Liver (tissue), 9 donors: Measurements from ENCODE around the gene PDXK. TPM values are rescaled to one million over a fixed set of nuclear protein-coding genes. Genes with fewer than 3 reads are reported as not detected.

Source experiments
- DNase-seq: peaks from one replicate; pipeline ENCODE4 v3.0.0-alpha.2; 2017; ENCODE audit warnings: low spot score
- H3K27ac ChIP-seq, 2 donors: one replicate each; pipeline ENCODE4 v1.7.0; 2013; ENCODE audit warnings: inconsistent platforms in 2 of 2, low read length in 2 of 2, control low read depth in 1 of 2, low read depth in 1 of 2, mild to moderate bottlenecking in 1 of 2
- H3K27me3 ChIP-seq, 4 donors: one replicate each; pipeline versions ENCODE4 v1.6.1 to v1.7.0; 2013; ENCODE audit warnings: low read length in 3 of 4, inconsistent platforms in 1 of 4, mild to moderate bottlenecking in 1 of 4, moderate library complexity in 1 of 4; ENCODE audit not compliant: control insufficient read depth in 4 of 4, insufficient read depth in 4 of 4
- H3K36me3 ChIP-seq, 4 donors: one replicate each; pipeline versions ENCODE4 v1.6.1 to v1.7.0; 2013; ENCODE audit warnings: low read length in 3 of 4, mild to moderate bottlenecking in 3 of 4, low read depth in 1 of 4, moderate library complexity in 1 of 4; ENCODE audit not compliant: control insufficient read depth in 4 of 4, insufficient read depth in 3 of 4
- H3K4me1 ChIP-seq, 4 donors: one replicate each; pipeline versions ENCODE4 v1.6.1 to v1.7.0; 2013; ENCODE audit warnings: low read length in 3 of 4, mild to moderate bottlenecking in 3 of 4, moderate library complexity in 1 of 4; ENCODE audit not compliant: control insufficient read depth in 4 of 4, insufficient read depth in 4 of 4
- H3K4me3 ChIP-seq, 3 donors: one replicate each; pipeline versions ENCODE4 v1.6.1 to v1.7.0; 2013; ENCODE audit warnings: low read length in 3 of 3, control low read depth in 1 of 3, low read depth in 1 of 3, mild to moderate bottlenecking in 1 of 3
- H3K9ac ChIP-seq, 2 donors: one replicate each; pipeline ENCODE4 v1.7.0; 2013; ENCODE audit warnings: low read length in 2 of 2, mild to moderate bottlenecking in 2 of 2, moderate library complexity in 2 of 2, control low read depth in 1 of 2, low read depth in 1 of 2
- H3K9me3 ChIP-seq, 4 donors: one replicate each; pipeline versions ENCODE4 v1.6.1 to v1.7.0; 2013; ENCODE audit warnings: low read length in 3 of 4; ENCODE audit not compliant: control insufficient read depth in 4 of 4
- CTCF ChIP-seq: fragments of 150-350 bp; IDR thresholded peaks from 2 replicates; pipeline ENCODE4 v1.5.1; 2017; ENCODE audit warnings: improper control_type of control experiment, low read depth, low read length; ENCODE audit not compliant: missing input control
- EGR1 ChIP-seq, 2 donors: IDR thresholded peaks; 2 replicates each; pipeline ENCODE4 v1.6.1; 2016 to 2018; ENCODE audit warnings: antibody characterized with exemption in 2 of 2, low read depth in 2 of 2
- FOXA1 ChIP-seq: IDR thresholded peaks from 2 replicates; pipeline ENCODE4 v1.6.1; 2016; ENCODE audit warnings: antibody characterized with exemption
- FOXA2 ChIP-seq: IDR thresholded peaks from 2 replicates; pipeline ENCODE4 v1.6.1; 2016; ENCODE audit warnings: antibody characterized with exemption
- GABPA ChIP-seq, 2 donors: IDR thresholded peaks in 1 of 2; conservative IDR thresholded peaks in 1 of 2; 2 replicates each; pipeline ENCODE4 v1.6.1; 2016; ENCODE audit warnings: antibody characterized with exemption in 2 of 2, mild to moderate bottlenecking in 1 of 2, moderate library complexity in 1 of 2
- HNF4A ChIP-seq, 2 donors: conservative IDR thresholded peaks; 2 replicates each; pipeline ENCODE4 v1.6.1; 2016; ENCODE audit warnings: antibody characterized with exemption in 2 of 2, mild to moderate bottlenecking in 2 of 2
- HNF4G ChIP-seq: IDR thresholded peaks from 2 replicates; pipeline ENCODE4 v1.6.1; 2016; ENCODE audit warnings: antibody characterized with exemption
- JUND ChIP-seq, 2 donors: IDR thresholded peaks; 2 replicates each; pipeline ENCODE4 v1.6.1; 2016; ENCODE audit warnings: antibody characterized with exemption in 2 of 2
- NR2F2 ChIP-seq: IDR thresholded peaks from 2 replicates; pipeline ENCODE4 v1.6.1; 2016; ENCODE audit warnings: antibody characterized with exemption
- RAD21 ChIP-seq, 2 donors: IDR thresholded peaks; 2 replicates each; pipeline ENCODE4 v1.6.1; 2016; ENCODE audit warnings: antibody characterized with exemption in 2 of 2, mild to moderate bottlenecking in 2 of 2
- RXRA ChIP-seq, 2 donors: IDR thresholded peaks; 2 replicates each; pipeline ENCODE4 v1.6.1; 2017 to 2018; ENCODE audit warnings: antibody characterized with exemption in 2 of 2, mild to moderate bottlenecking in 1 of 2
- SP1 ChIP-seq: IDR thresholded peaks from 2 replicates; pipeline ENCODE4 v1.6.1; 2018; ENCODE audit warnings: antibody characterized with exemption, mild to moderate bottlenecking
- TAF1 ChIP-seq: conservative IDR thresholded peaks from 2 replicates; pipeline ENCODE4 v1.6.1; 2016; ENCODE audit warnings: antibody characterized with exemption, mild to moderate bottlenecking
- YY1 ChIP-seq: IDR thresholded peaks from 2 replicates; pipeline ENCODE4 v1.6.1; 2016; ENCODE audit warnings: antibody characterized with exemption, mild to moderate bottlenecking
- ZBTB33 ChIP-seq: IDR thresholded peaks from 2 replicates; pipeline ENCODE4 v1.6.1; 2016; ENCODE audit warnings: antibody characterized with exemption
- WGBS: extraction: QIAGEN DNeasy Blood & Tissue Kit; methylation state at CpG from one replicate; pipeline ENCODE4 v1.1.7; 2013; 5-methylcytosine and 5-hydroxymethylcytosine counted together
- polyA plus RNA-seq, 2 donors: library from polyadenylated mRNA; stranded (reverse) in 1 of 2; unstranded in 1 of 2; fragments of 200-250 nt in 1 of 2; fragments of >200 nt in 1 of 2; fragmentation: Nextera tagmentation in 1 of 2; extraction: Ambion mirVana in 1 of 2; gene quantifications; one replicate each; pipeline versions ENCODE4 v1.2.1 to v1.2.3, GENCODE V29; 2013 to 2015
- total RNA-seq, 2 donors: library from RNA; depleted of rRNA; stranded (reverse); fragments of >200 nt; gene quantifications; one replicate each; pipeline ENCODE4 v1.2.3, GENCODE V29; 2014
- TF ChIP-seq, protein P1 (sequence below): IDR thresholded peaks from 2 replicates; pipeline ENCODE4 v1.6.1; 2016; ENCODE audit warnings: antibody characterized with exemption
- TF ChIP-seq, protein P2 (sequence below): IDR thresholded peaks from 2 replicates; pipeline ENCODE4 v1.6.1; 2016; ENCODE audit warnings: antibody characterized with exemption, mild to moderate bottlenecking
- TF ChIP-seq, protein P3 (sequence below): IDR thresholded peaks from 2 replicates; pipeline ENCODE4 v1.6.1; 2016; ENCODE audit warnings: antibody characterized with exemption
- donor health status: healthy.
- donor health status: healthy.
- donor health status: healthy.
- donor health status: healthy.
- donor health status: healthy.

PDXK gene
- total and polyA plus RNA-seq, 4 donors: 20.5 to 104 (median 34.9) TPM

- Histone ChIP-seq H3K27ac (no peak overlapping the region), H3K9me3 (no peaks in the 10 kb centered on the region), H3K36me3 (peaks cover 22 to 83% (median 38%) of the 10 kb centered on the region in 4 donors), H3K9ac (no peak overlapping the region), H3K4me1 (no peaks in the 10 kb centered on the region), H3K4me3 (no peak overlapping the region), H3K27me3 (no peaks in the 10 kb centered on the region)
- DNase-seq: no peak
- TF ChIP-seq FOXA2 (no peak), HNF4G (no peak), TAF1 (no peak), YY1 (no peak), JUND (IDR thresholded peaks at IDR 0.05) (no peak), HNF4A (conservative IDR thresholded peaks at IDR 0.05) (no peak), ZBTB33 (no peak), FOXA1 (no peak), SP1 (no peak), NR2F2 (no peak), EGR1 (IDR thresholded peaks at IDR 0.05; ENCODE audit: low read depth in 2 of 2) (no peak), GABPA (IDR thresholded peaks at IDR 0.05 in 1 of 2, conservative IDR thresholded peaks at IDR 0.05 in 1 of 2) (no peak), RAD21 (IDR thresholded peaks at IDR 0.05) (no peak), RXRA (IDR thresholded peaks at IDR 0.05) (no peak)
- TF ChIP-seq, protein P1, sequence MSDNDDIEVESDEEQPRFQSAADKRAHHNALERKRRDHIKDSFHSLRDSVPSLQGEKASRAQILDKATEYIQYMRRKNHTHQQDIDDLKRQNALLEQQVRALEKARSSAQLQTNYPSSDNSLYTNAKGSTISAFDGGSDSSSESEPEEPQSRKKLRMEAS: no peak
- TF ChIP-seq, protein P2, sequence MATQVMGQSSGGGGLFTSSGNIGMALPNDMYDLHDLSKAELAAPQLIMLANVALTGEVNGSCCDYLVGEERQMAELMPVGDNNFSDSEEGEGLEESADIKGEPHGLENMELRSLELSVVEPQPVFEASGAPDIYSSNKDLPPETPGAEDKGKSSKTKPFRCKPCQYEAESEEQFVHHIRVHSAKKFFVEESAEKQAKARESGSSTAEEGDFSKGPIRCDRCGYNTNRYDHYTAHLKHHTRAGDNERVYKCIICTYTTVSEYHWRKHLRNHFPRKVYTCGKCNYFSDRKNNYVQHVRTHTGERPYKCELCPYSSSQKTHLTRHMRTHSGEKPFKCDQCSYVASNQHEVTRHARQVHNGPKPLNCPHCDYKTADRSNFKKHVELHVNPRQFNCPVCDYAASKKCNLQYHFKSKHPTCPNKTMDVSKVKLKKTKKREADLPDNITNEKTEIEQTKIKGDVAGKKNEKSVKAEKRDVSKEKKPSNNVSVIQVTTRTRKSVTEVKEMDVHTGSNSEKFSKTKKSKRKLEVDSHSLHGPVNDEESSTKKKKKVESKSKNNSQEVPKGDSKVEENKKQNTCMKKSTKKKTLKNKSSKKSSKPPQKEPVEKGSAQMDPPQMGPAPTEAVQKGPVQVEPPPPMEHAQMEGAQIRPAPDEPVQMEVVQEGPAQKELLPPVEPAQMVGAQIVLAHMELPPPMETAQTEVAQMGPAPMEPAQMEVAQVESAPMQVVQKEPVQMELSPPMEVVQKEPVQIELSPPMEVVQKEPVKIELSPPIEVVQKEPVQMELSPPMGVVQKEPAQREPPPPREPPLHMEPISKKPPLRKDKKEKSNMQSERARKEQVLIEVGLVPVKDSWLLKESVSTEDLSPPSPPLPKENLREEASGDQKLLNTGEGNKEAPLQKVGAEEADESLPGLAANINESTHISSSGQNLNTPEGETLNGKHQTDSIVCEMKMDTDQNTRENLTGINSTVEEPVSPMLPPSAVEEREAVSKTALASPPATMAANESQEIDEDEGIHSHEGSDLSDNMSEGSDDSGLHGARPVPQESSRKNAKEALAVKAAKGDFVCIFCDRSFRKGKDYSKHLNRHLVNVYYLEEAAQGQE: no peak
- TF ChIP-seq, protein P3, sequence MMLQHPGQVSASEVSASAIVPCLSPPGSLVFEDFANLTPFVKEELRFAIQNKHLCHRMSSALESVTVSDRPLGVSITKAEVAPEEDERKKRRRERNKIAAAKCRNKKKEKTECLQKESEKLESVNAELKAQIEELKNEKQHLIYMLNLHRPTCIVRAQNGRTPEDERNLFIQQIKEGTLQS: no peak
- 94% methylated on average over 27 of the region's 27 CpGs for WGBS
Measured at GRCh38 chr21:43687566-43688399, 31.1 kb upstream of the PDXK start.

GRCh38 chr21:43688906-43689305 is 30.0 kb upstream of the PDXK start:
- Histone ChIP-seq H3K4me3 (no peak overlapping the region), H3K27me3 (no peaks in the 10 kb centered on the region), H3K9me3 (no peaks in the 10 kb centered on the region), H3K27ac (no peak overlapping the region), H3K9ac (no peak overlapping the region), H3K36me3 (peaks cover 22 to 87% (median 40%) of the 10 kb centered on the region in 4 donors), H3K4me1 (no peaks in the 10 kb centered on the region)
- 97% methylated on average over 12 of the region's 12 CpGs for WGBS
- DNase-seq: no peak
- TF ChIP-seq HNF4A (conservative IDR thresholded peaks at IDR 0.05): no peak
- TF ChIP-seq JUND (IDR thresholded peaks at IDR 0.05): no peak
- no peak for TF ChIP-seq RXRA (IDR thresholded peaks at IDR 0.05)
- TF ChIP-seq EGR1 (IDR thresholded peaks at IDR 0.05; ENCODE audit: low read depth in 2 of 2): no peak
- no peak for TF ChIP-seq NR2F2
- TF ChIP-seq GABPA (IDR thresholded peaks at IDR 0.05 in 1 of 2, conservative IDR thresholded peaks at IDR 0.05 in 1 of 2): no peak
- no peak for TF ChIP-seq ZBTB33
- no peak for TF ChIP-seq CTCF
- no peak for TF ChIP-seq YY1
